GM19328 (cell line): ENCODE data around the gene NSG1.
"Not testable (repeated sequence)": the region's sequence is repeated elsewhere in the genome, so short reads cannot be mapped to it uniquely, and the experiment has no call there.

Experiments used
- ATAC-seq: cut with Tn5 transposase; IDR thresholded peaks from one replicate; pipeline ENCODE4 v1.9.1; 2021; ENCODE audit warnings: mild to moderate bottlenecking, moderate library complexity; ENCODE audit not compliant: unreplicated experiment

NSG1 gene

DNA sequence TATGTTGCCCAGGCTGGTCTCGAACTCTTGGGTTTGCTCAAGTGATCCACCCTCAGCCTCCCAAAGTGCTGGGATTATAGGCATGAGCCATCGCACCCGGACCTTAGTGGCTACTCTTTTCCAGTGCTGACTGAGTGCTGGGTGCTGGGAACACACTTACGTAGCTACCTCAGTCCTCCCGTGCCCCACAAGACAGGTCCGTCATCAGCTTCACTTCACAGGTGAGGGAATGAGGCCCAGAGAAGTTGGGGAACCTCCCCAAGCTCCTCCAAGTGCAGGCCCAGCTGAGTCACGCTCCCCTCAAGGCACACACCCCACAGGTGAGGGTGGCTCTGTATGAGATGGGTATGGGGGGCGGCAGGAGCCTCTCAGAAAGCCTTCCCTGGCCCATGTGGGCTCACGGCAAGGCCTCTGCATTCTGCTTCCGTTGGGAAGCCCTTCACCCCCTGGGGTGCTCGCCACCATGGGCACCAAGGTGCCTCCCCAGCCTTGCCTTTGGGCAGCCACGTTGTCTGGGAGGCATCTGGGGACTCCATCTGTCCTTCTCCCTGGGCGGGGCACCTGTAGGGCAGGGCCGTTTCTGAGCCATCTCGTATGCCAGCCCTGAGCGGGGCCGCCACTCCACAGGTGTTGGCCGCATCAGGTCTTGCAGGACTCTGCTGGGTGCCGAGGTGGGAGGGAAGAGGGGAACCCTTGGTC is 28.4 kb downstream of the NSG1 start:
- no peak for ATAC-seq

DNA sequence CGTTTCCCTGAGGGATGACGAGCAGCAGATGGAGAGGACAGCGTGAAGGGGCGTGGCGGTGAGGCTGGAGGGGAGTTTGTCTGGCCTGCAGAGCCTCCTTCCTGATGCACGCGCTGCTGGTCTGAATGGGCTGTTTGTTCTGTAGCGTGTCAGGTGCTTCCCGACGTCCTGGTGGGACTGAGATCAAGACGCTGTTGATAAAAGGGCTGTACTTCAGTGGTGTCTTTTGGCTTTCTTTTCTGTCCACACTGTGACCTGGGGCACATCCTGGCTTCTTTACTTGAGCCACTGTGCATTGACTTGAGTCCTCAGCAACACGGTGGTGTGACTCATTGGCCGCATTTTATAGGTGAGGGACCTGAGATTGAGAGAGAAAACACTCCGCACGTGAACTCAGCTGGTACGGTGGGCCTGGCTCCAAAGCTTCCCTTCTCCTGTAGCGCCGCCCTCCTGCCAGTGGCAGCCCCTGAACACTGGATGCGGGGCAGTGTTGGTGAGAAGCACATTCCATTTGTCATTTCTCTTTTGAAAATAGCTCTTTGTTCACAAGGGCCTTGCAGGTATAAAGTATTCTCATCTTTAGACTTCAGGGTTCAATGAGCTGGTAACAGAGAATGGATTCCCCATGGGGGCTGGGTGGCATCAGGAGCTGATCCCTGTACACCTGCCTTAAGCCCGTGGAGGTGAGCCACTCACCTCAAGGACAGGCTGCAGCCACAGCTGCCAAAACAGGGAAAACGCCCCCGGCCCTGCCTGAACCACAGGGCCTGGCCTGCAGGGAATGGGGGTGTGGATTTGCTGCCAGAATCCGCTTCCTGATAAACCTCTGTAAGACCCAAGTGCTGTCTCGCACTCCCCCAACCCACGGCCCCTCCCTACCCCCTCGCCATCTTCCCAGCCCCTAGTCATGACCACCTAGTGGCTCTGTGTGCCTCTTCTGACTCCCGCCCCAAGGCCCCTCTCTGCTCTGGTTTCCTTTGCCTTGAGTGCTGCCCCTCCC is 29.2 kb downstream of the NSG1 start:
- ATAC-seq, result no peak

GRCh38 chr4:4416981-4417380 is 30.1 kb downstream of the NSG1 start:
- no peak for ATAC-seq

DNA sequence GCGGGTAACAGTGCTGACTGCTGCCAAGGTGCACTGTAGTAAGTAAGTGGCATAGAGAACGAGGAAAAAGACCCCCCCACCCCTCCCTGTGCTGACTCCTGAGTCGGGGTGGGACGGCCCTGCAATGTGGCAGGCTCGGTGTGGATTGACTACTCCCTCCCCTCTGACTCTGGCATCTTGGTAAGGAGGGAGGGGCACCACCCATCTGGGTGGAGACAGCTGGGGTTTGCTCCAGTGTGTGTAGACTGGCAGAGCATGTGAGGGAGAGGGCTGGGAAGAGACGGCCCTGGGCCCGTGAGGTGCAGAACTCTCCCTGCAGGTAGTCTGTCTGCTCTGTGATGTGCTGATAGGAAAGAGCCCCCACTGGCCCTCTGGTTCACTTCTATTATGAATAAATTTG is 31.0 kb downstream of the NSG1 start:
- ATAC-seq, result no peak

DNA sequence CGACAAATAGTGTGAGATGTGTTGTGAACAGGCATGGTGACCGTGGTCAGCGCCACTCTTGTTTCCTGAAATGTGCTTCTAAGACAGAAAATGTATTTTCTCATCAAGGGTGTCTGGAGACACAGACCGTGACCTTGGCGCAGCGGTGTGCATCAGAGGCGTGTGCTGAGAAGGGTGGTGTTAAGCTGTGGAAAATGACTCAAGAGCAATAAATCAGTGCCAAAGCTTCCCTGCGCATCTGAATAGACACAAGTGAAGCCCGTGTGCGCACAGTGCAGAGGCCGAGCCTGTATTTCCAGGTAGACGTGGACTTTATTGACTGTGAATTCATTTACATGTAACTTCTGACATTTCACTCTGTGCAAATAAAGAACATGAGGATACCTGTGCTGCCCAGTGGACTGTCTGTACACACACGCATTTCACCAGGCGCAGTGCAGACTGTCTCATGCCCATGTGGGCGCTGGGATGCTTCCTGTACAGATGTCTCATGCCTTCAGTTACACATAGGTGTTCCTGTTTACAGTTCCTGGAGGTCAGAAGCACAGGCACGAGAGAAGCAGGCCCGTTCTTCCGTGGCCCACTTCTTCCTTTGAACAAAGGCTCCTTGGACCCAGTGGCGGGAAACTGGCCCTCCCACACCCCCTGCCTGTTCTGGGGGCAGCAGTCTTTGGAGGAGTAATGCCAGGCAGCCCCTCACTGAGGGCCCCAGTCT is 31.9 kb downstream of the NSG1 start:
- ATAC-seq, result no peak

- no peak for ATAC-seq
Observed at GRCh38 chr4:4419896-4420295, 33.0 kb downstream of the NSG1 start.

- no peak for ATAC-seq
Observed at GRCh38 chr4:4420421-4420820, 33.5 kb downstream of the NSG1 start.

DNA sequence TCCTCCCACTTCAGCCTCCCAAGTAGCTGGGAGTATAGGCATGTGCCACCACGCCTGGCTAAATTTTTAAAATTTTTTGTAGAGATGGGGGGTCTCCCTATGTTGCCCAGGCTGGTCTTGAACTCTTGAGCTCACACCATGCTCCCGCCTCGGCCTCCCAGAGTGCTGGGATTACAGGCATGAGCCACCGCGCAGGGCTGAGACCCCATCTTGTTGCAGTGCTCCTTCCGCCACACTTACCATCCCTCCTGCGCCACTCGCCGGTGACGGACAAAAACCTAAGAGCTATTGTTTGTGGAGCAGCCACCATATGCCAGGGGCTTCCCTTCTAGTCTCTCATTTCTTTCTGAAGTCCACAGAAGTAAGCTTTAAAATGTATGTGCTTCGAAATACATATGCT is 34.5 kb downstream of the NSG1 start:
- ATAC-seq, result no peak

DNA sequence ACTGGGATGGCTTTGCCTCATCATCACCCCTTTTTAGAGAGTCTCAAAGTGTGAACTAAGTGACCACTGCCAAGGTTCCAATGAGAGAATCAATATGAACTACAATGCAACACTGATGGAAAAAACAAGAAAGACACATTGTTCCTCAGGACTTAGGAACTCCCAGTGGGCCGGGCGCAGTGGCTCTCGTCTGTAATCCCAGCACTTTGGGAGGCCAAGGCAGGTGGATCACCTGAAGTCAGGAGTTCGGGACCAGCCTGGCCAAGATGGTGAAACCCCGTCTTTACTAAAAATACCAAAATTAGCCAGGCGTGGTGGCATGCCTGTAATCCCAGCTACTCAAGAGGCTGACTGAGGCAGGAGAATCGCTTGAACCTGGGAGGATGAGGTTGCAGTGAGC is 35.2 kb downstream of the NSG1 start:
- not testable (repeated sequence) for ATAC-seq

- no peak for ATAC-seq
Observed at GRCh38 chr4:4422856-4423499, 36.1 kb downstream of the NSG1 start.

GRCh38 chr4:4423706-4424498 is 37.0 kb downstream of the NSG1 start:
- ATAC-seq, result no peak

- ATAC-seq, result no peak
Observed at GRCh38 chr4:4424499-4425115, 37.7 kb downstream of the NSG1 start.

DNA sequence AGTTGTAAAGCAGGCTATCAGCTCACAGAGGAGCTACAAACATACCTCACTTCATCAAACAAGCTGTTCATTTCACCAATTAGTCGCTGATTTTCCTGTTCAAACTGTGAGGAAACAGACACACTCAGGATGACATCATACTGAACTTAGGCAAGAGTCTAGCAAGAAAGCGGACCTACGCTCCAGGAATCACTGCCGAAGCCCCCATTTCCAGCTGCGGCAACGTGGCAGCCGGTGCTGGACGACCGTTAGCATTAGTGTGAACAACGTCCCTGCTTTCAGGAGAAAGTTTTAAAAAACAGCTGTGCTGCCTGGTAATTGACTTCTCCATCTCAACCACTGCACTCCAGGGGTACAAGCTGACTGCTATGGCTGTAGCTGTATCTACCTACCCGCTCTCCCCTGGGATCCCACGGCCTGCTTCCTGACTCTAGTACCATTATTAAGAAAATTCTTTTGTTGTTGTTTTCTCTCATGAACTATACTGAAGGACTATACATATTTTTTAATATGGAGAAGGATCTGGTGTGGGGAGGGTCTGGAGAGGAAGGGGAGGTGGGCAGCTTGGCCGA is 38.3 kb downstream of the NSG1 start:
- ATAC-seq, result no peak

DNA sequence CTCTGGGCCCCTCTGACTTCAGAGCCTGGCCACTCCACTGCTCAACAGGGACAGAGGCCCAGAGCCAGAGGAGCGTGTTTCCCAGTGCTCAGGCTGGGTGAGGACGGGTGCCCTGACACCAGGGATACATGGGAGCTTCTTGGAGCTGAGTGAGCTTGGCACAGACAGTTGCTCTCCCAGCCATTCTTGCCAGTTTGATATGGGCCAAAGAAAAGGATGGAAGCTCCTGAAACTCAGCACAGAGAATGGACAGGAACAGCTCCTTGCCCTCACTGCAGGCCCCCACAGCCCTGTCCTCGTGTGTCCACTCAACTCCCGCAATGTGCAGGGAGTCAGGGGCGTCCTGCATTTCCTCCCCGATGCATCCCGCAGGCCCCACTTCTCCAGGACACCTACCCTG is 38.8 kb downstream of the NSG1 start:
- no peak for ATAC-seq

DNA sequence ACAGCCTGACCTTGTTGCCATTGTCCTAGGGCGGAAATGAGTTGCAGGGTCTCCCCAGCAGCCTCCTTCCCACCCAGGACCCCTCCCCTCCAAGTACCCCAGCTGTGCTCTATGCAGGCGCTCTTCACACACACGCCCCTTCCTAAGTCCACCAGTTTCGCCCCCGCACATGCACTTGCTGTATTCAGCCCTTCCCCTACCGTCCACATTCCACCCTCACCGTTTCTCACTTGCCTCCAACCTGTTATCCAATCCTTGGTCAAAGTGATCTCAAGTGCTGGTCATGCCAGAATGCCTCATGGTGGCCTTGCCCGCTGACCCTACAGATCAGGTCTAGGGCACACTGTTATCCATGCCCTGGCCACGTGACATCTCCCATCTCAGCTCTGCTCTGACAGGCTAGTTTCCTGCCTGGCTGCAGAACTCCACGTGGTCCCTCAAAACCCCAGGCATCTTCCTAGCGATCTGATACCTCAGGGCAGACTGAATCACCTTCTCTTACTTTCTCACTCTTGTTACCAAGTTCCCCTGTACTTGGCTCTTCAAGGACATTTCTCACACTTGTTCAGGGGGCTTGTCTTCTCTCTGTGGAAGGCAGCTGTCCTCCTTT is 39.7 kb downstream of the NSG1 start:
- no peak for ATAC-seq

DNA sequence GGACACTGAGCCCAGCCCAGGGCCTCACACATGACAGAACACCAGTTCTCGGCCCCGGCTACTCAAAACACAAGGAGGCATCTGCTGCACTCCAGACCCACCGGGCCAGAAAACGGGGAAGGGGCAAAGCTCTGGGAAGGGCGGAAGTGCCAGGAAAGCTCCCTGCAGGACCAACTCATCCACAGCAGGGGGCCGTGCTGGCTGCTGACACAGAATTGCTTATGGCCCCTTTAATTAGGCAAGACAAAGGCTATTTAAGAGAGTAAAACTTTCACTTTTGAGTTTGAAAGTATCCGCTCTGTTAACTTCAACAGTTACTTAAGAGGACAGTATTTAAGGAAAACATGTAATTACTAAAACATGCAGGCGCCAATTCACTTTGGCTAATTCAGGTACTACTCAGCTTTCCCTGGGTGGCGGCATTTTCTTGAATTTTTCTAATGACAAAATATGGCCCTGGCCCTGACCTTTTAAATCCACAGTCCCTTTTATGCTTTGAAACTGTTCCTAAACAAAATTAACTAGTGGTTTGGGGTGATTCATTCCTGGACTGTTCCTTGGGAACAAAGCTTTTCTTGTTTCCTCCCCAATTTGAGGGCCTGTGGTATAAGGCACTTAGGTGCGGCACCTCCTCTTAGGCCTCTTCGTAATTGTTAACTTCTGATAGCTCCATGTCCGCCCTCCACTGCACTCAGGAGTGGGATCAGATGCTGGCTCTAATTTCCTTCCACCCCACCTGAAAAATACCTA is 40.4 kb downstream of the NSG1 start:
- ATAC-seq, result no peak

DNA sequence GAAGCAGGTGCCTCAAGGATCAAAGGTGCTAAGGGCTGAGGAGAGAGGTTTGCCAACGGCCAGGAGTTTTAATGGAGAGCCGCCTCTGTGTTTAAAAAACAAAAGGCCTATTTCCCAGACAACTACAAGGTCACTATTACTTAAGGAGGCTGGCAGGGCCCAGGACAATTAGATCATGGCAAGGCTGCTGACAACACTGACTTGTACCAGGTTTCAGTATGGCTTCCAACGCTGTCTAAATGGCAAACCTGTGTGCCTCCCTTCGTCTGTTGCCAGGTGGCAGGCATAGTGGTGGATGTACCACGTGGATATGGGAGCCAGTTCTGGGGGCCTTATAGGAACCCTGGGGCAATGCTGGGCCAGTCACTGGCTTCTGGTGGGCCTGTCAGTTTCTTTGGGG is 41.0 kb downstream of the NSG1 start:
- ATAC-seq, result no peak
